Measurements from ENCODE around the gene EFNA1. TPM values are rescaled to one million over a fixed set of nuclear protein-coding genes. Genes with fewer than 3 reads are reported as not detected.
A peak's percentile ranks its signal among the peaks of the same experiment; 100 is the strongest.

EFNA1 gene
- total RNA-seq, 6 experiments from 2014 or later = 87.5 to 419 (median 196) TPM

GRCh38 chr1:155136748-155137147, 9.1 kb downstream of the EFNA1 start:
- Histone ChIP-seq H3K4me1 (peaks cover 0 to 45% (median 18%) of the 10 kb centered on the region in 4 donors), H3K27ac (peak overlapping the region; percentile 97 to 100 (median 99)), H3K4me3 (peak overlapping the region; percentile 43 to 96 (median 84))

GRCh38 chr1:155137154-155137949, 9.7 kb downstream of the EFNA1 start:
- no peak for TF ChIP-seq CTCF (IDR thresholded peaks at IDR 0.05)
- no peak for TF ChIP-seq POLR2A (IDR thresholded peaks at IDR 0.05)
- peaks cover 0 to 39% (median 17%) of the 10 kb centered on the region in 4 donors for H3K4me1 ChIP-seq
- no peaks in the 10 kb centered on the region for H3K9me3 ChIP-seq
- H3K4me3 ChIP-seq = peak overlapping the region in 1 of 3 donors; percentile 84
- no peak for DNase-seq
- 67% methylated on average over 5 of the region's 6 CpGs for WGBS (ENCODE audit: insufficient coverage, low coverage, low lambda C conversion rate, missing lambda C conversion rate)
- peaks cover 0 to 25% (median 13%) of the 10 kb centered on the region in 4 donors for H3K36me3 ChIP-seq
- no peak for ATAC-seq
- H3K27ac ChIP-seq = peak overlapping the region in 2 of 3 donors; percentile 99 to 100
- intact Hi-C loops (cut with DNase I) = no loop called here
- no peaks in the 10 kb centered on the region for H3K27me3 ChIP-seq

More at GRCh38 chr1:155136748-155137147, 9.1 kb downstream of the EFNA1 start:
- intact Hi-C loops (cut with DNase I) = no loop called here
- TF ChIP-seq POLR2A (IDR thresholded peaks at IDR 0.05) (no peak), CTCF (IDR thresholded peaks at IDR 0.05) (no peak)
- 38% methylated on average over 6 of the region's 6 CpGs for WGBS (ENCODE audit: insufficient coverage, low coverage, low lambda C conversion rate, missing lambda C conversion rate)
- H3K36me3 ChIP-seq = peaks cover 0 to 31% (median 16%) of the 10 kb centered on the region in 4 donors
- DNase-seq (no peak), ATAC-seq (no peak)
- no peaks in the 10 kb centered on the region for H3K27me3 ChIP-seq
- no peaks in the 10 kb centered on the region for H3K9me3 ChIP-seq

- no peaks in the 10 kb centered on the region for H3K9me3 ChIP-seq
- 0% methylated on average over 20 of the region's 42 CpGs for WGBS (ENCODE audit: insufficient coverage, low coverage, low lambda C conversion rate, missing lambda C conversion rate)
- H3K4me1 ChIP-seq = peaks cover 0 to 13% (median 6%) of the 10 kb centered on the region in 4 donors
- H3K36me3 ChIP-seq = no peaks in the 10 kb centered on the region
- DNase-seq (peak; percentile 94 to 96 (median 94)), ATAC-seq (peak; percentile 58 to 71 (median 67))
- H3K4me3 ChIP-seq = peak within 1 kb of the TSS; percentile 81 to 97 (median 87)
- intact Hi-C loops (cut with DNase I) = no loop called here
- TF ChIP-seq POLR2A (IDR thresholded peaks at IDR 0.05) (peak; percentile 69), CTCF (IDR thresholded peaks at IDR 0.05) (no peak)
- no peaks in the 10 kb centered on the region for H3K27me3 ChIP-seq
- H3K27ac ChIP-seq = peak within 1 kb of the TSS; percentile 81 to 94 (median 87)
Observed at GRCh38 chr1:155139895-155140629, 12.4 kb downstream of the EFNA1 start, which contains the start of gene DPM3. Gene DPM3 (minus strand): TSS chr1:155140531. CDS start chr1:155140240, 291 bp downstream.

- DNase-seq (no peak), ATAC-seq (no peak)
- peaks cover 0 to 13% (median 6%) of the 10 kb centered on the region in 4 donors for H3K4me1 ChIP-seq
- TF ChIP-seq POLR2A (IDR thresholded peaks at IDR 0.05) = no peak
- no peaks in the 10 kb centered on the region for H3K9me3 ChIP-seq
- intact Hi-C loops (cut with DNase I) = no loop called here
- WGBS (ENCODE audit: insufficient coverage, low coverage, low lambda C conversion rate, missing lambda C conversion rate) = 4% methylated on average over 11 of the region's 11 CpGs
- peak overlapping the region in 2 of 3 donors; percentile 81 to 87 for H3K27ac ChIP-seq
- H3K36me3 ChIP-seq = no peaks in the 10 kb centered on the region
- no peaks in the 10 kb centered on the region for H3K27me3 ChIP-seq
- peak overlapping the region; percentile 81 to 97 (median 87) for H3K4me3 ChIP-seq
Observed at GRCh38 chr1:155140630-155140953, 12.9 kb downstream of the EFNA1 start.

Measured in right lobe of liver (tissue), 6 donors.